K562 (cell line): ENCODE results near the gene PLD6. TPM values are rescaled to one million over a fixed set of nuclear protein-coding genes. Genes with fewer than 3 reads are reported as not detected.

ENCODE experiments used
- CREM ChIP-seq: IDR thresholded peaks from 2 replicates; pipeline ENCODE4 v1.6.1; 2014; ENCODE audit warnings: antibody characterized with exemption, low read depth
- EGR1 ChIP-seq: fragments of 450-650 bp; conservative IDR thresholded peaks from 2 replicates; pipeline ENCODE4 v1.6.1; 2017; ENCODE audit warnings: mild to moderate bottlenecking
- EHMT2 ChIP-seq: fragments of 450-650 bp; IDR thresholded peaks from 2 replicates; pipeline ENCODE4 v1.6.1; 2018; ENCODE audit warnings: antibody characterized with exemption
- GATAD2A ChIP-seq: fragments of 450-650 bp; IDR thresholded peaks from 2 replicates; pipeline ENCODE4 v1.6.1; 2017
- HNRNPUL1 ChIP-seq: fragments of 200-400 bp; formaldehyde crosslinking; IDR thresholded peaks from 2 replicates; pipeline ENCODE4 v1.6.1; 2017; ENCODE audit warnings: low read length
- IFI16 ChIP-seq: fragments of 250-450 bp; sonication (Bioruptor Pico); IDR thresholded peaks from 2 replicates; pipeline ENCODE4 v2.1.2; 2022; ENCODE audit warnings: mild to moderate bottlenecking, inconsistent platforms
- MCM2 ChIP-seq: fragments of 450-650 bp; IDR thresholded peaks from 2 replicates; pipeline ENCODE4 v1.6.1; 2017; ENCODE audit warnings: low read depth, mild to moderate bottlenecking
- NCOA6 ChIP-seq: fragments of 450-650 bp; IDR thresholded peaks from 2 replicates; pipeline ENCODE4 v1.6.1; 2017; ENCODE audit warnings: mild to moderate bottlenecking
- PCBP2 ChIP-seq: fragments of 200-400 bp; formaldehyde crosslinking; IDR thresholded peaks from 2 replicates; pipeline ENCODE4 v1.6.1; 2018; ENCODE audit warnings: low read length, low read depth, mild to moderate bottlenecking, moderate library complexity; ENCODE audit not compliant: poor library complexity, severe bottlenecking
- PHF20 ChIP-seq: fragments of 450-650 bp; IDR thresholded peaks from 2 replicates; pipeline ENCODE4 v1.6.1; 2018; ENCODE audit not compliant: partially characterized antibody
- PPARD ChIP-seq: fragments of 250-450 bp; sonication (Bioruptor Pico); IDR thresholded peaks from 2 replicates; pipeline ENCODE4 v1.8.0; 2022; ENCODE audit warnings: inconsistent platforms, mild to moderate bottlenecking, moderate library complexity
- PURB ChIP-seq: sonication (generic); formaldehyde crosslinking; IDR thresholded peaks from 2 replicates; pipeline ENCODE4 v1.9.0; 2021; ENCODE audit warnings: low read depth, mild to moderate bottlenecking, missing genetic modification reagents
- RBM17 ChIP-seq: fragments of 200-400 bp; formaldehyde crosslinking; IDR thresholded peaks from 2 replicates; pipeline ENCODE4 v1.6.1; 2017; ENCODE audit warnings: low read depth, mild to moderate bottlenecking, low read length, borderline replicate concordance
- SIN3A ChIP-seq, 2 experiments: fragments of 150-350 bp in 1 of 2; IDR thresholded peaks; 2 replicates each; pipeline ENCODE4 v1.6.1; 2011 to 2016; ENCODE audit warnings: borderline replicate concordance in 2 of 2, low read depth in 2 of 2, low read length in 2 of 2, mild to moderate bottlenecking in 2 of 2, moderate library complexity in 2 of 2; ENCODE audit not compliant: control insufficient read depth in 1 of 2
- SIRT6 ChIP-seq: IDR thresholded peaks from one replicate; pipeline ENCODE4 v1.6.1; 2012; ENCODE audit warnings: low read depth, mild to moderate bottlenecking, control low read depth, inconsistent platforms, low read length, moderate library complexity
- SIX5 ChIP-seq, 2 experiments: IDR thresholded peaks; 2 replicates each; pipeline ENCODE4 v1.6.1; 2011; ENCODE audit warnings: low read length in 2 of 2, borderline replicate concordance in 1 of 2, low read depth in 1 of 2, mild to moderate bottlenecking in 1 of 2, moderate library complexity in 1 of 2; ENCODE audit not compliant: insufficient read depth in 1 of 2
- SREBF1 ChIP-seq: fragments of 150-350 bp; IDR thresholded peaks from 2 replicates; pipeline ENCODE4 v1.6.1; 2014; ENCODE audit warnings: antibody characterized with exemption, low read depth, low read length, borderline replicate concordance
- TCF3 ChIP-seq: sonication (generic); formaldehyde crosslinking; IDR thresholded peaks from 2 replicates; pipeline ENCODE4 v1.4.0; 2020; ENCODE audit warnings: mild to moderate bottlenecking, missing genetic modification reagents
- TEAD4 ChIP-seq, 2 experiments: sonication (generic) in 1 of 2; formaldehyde crosslinking in 1 of 2; IDR thresholded peaks; 2 replicates each; pipeline versions ENCODE4 v1.6.1 to v1.8.0; 2012 to 2022; ENCODE audit warnings: borderline replicate concordance in 1 of 2, inconsistent platforms in 1 of 2, low read length in 1 of 2, mild to moderate bottlenecking in 1 of 2, missing genetic modification reagents in 1 of 2
- USF1 ChIP-seq: sonication (generic); formaldehyde crosslinking; IDR thresholded peaks from 2 replicates; pipeline ENCODE4 v1.9.0; 2022; ENCODE audit warnings: mild to moderate bottlenecking, missing genetic modification reagents
- ZNF23 ChIP-seq: fragments of 250-450 bp; sonication (Bioruptor Pico); IDR thresholded peaks from 2 replicates; pipeline ENCODE4 v1.4.0; 2020; ENCODE audit warnings: mild to moderate bottlenecking
- ZNF507 ChIP-seq: conservative IDR thresholded peaks from 2 replicates; pipeline ENCODE4 v1.6.1; 2017; ENCODE audit warnings: missing genetic modification characterization, missing compliant biosample characterization
- ZNF551 ChIP-seq: fragments of 250-450 bp; sonication (Bioruptor Pico); IDR thresholded peaks from 2 replicates; pipeline ENCODE4 v1.5.0; 2021; ENCODE audit warnings: mild to moderate bottlenecking, moderate library complexity
- ZNF644 ChIP-seq: fragments of 200-800 bp; sonication (Bioruptor generic); IDR thresholded peaks from 2 replicates; pipeline ENCODE4 v1.6.1; 2016; ENCODE audit warnings: low read depth, missing genetic modification characterization, missing compliant biosample characterization
- ZNF717 ChIP-seq: fragments of 250-450 bp; sonication (Bioruptor Pico); IDR thresholded peaks from 2 replicates; pipeline ENCODE4 v1.5.0; 2021
- polyA plus RNA-seq, 8 experiments: library from polyadenylated mRNA; depleted of rRNA in 4 of 8; stranded (reverse) in 5 of 8; unstranded in 3 of 8; fragments of >200 nt; fragmentation: Nextera tagmentation in 2 of 8; fragmentation: Illumina TruSeq in 1 of 8; extraction: Ambion mirVana in 2 of 8; extraction: Trizol in 1 of 8; gene quantifications; 2 replicates each; pipeline versions ENCODE4 v1.2.1 to v1.2.3, GENCODE V29; 2011 to 2014; ENCODE audit warnings: inconsistent platforms in 1 of 8, missing spikeins in 1 of 8
- total RNA-seq, 7 experiments: library from RNA; depleted of rRNA in 6 of 7; stranded (reverse); fragments of >200 nt in 6 of 7; fragmentation: Illumina TruSeq in 2 of 7; extraction: Trizol in 2 of 7; gene quantifications; 2 replicates each; pipeline versions ENCODE4 v1.2.1 to v1.2.3, GENCODE V29; 2011 to 2021; ENCODE audit warnings: low replicate concordance in 1 of 7
- TF ChIP-seq, protein P1 (sequence below): fragments of 250-450 bp; sonication (Bioruptor Pico); IDR thresholded peaks from 2 replicates; pipeline ENCODE4 v1.4.0; 2020; ENCODE audit warnings: mild to moderate bottlenecking
- TF ChIP-seq, protein P2 (sequence below): fragments of 450-650 bp; formaldehyde crosslinking; IDR thresholded peaks from 2 replicates; pipeline ENCODE4 v1.4.0; 2022; ENCODE audit warnings: mild to moderate bottlenecking, moderate library complexity

PLD6 gene
- total and polyA plus RNA-seq, 9 of the 15 experiments (the other 6 are each of a cell fraction or from before 2014, with no cell fraction given), result 3.6 to 15.6 (median 10.0) TPM

GRCh38 chr17:17206124-17206912 is at the start of gene PLD6 (continued):
- TF ChIP-seq PCBP2 (no peak), IFI16 (CRISPR knock-in tag) (no peak), RBM17 (no peak), PHF20 (no peak), MCM2 (no peak), TCF3 (no peak; the same call in 1 of the 2 replicates), CREM (peak; percentile 89), EGR1 (peak; percentile 58; the same call in 1 of the 2 replicates), ZNF507 (tag) (no peak), PPARD (CRISPR knock-in tag) (no peak), ZNF644 (tag) (no peak), PURB (CRISPR knock-in tag) (no peak), ZNF551 (CRISPR knock-in tag) (no peak), SIN3A (IDR thresholded peaks at IDR 0.05; ENCODE audit: borderline replicate concordance in 2 of 2, control insufficient read depth in 1 of 2, low read depth in 2 of 2, low read length in 2 of 2) (peak; percentile 76 to 78), GATAD2A (no peak), HNRNPUL1 (no peak), NCOA6 (no peak), SIRT6 (no peak), EHMT2 (no peak), ZNF23 (no peak), SREBF1 (no peak), TEAD4 (IDR thresholded peaks at IDR 0.05; ENCODE audit: low read length) (no peak), TEAD4 (CRISPR knock-in tag; IDR thresholded peaks at IDR 0.05; ENCODE audit: borderline replicate concordance) (peak; percentile 96; the same call in 1 of the 2 replicates), SIX5 (IDR thresholded peaks at IDR 0.05; ENCODE audit: borderline replicate concordance in 1 of 2, insufficient read depth in 1 of 2, low read depth in 1 of 2, low read length in 2 of 2) (no peak), USF1 (CRISPR knock-in tag) (peak; percentile 96), ZNF717 (CRISPR knock-in tag) (no peak)
- TF ChIP-seq, protein P1, sequence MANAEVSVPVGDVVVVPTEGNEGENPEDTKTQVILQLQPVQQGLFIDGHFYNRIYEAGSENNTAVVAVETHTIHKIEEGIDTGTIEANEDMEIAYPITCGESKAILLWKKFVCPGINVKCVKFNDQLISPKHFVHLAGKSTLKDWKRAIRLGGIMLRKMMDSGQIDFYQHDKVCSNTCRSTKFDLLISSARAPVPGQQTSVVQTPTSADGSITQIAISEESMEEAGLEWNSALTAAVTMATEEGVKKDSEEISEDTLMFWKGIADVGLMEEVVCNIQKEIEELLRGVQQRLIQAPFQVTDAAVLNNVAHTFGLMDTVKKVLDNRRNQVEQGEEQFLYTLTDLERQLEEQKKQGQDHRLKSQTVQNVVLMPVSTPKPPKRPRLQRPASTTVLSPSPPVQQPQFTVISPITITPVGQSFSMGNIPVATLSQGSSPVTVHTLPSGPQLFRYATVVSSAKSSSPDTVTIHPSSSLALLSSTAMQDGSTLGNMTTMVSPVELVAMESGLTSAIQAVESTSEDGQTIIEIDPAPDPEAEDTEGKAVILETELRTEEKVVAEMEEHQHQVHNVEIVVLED, result peak; percentile 91
- TF ChIP-seq, protein P2, sequence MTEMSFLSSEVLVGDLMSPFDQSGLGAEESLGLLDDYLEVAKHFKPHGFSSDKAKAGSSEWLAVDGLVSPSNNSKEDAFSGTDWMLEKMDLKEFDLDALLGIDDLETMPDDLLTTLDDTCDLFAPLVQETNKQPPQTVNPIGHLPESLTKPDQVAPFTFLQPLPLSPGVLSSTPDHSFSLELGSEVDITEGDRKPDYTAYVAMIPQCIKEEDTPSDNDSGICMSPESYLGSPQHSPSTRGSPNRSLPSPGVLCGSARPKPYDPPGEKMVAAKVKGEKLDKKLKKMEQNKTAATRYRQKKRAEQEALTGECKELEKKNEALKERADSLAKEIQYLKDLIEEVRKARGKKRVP (CRISPR knock-in tag), result no peak
